Inflammatory macrophage treated with lipopolysaccharide for 1 hour (primary cell): ENCODE results near the gene ULK4.
"Not testable (repeated sequence)": the region's sequence is repeated elsewhere in the genome, so short reads cannot be mapped to it uniquely, and the experiment has no call there.

Experiments
- DNase-seq, 2 donors: peaks; one replicate each; pipeline ENCODE4 v3.0.0-alpha.2; 2020 to 2022

Gene ULK4

GRCh38 chr3:41749988-41750387, 211.9 kb downstream of the ULK4 start:
- no peak for DNase-seq

GRCh38 chr3:41746215-41746614, 215.7 kb downstream of the ULK4 start:
- no peak for DNase-seq

- no peak for DNase-seq
These were observed 219.8 kb downstream of the ULK4 start for GRCh38 chr3:41742121-41742520.

GRCh38 chr3:41740374-41740886, 221.5 kb downstream of the ULK4 start:
- no peak for DNase-seq

GRCh38 chr3:41726891-41727290, 235.0 kb downstream of the ULK4 start:
- DNase-seq, result no peak

GRCh38 chr3:41717641-41718040, 244.3 kb downstream of the ULK4 start:
- DNase-seq, result no peak

GRCh38 chr3:41716471-41716870, 245.4 kb downstream of the ULK4 start:
- DNase-seq, result no peak

- no peak for DNase-seq
These were observed 246.5 kb downstream of the ULK4 start for GRCh38 chr3:41715376-41715775.

- DNase-seq, result peak; percentile 19 to 23
These were observed 250.3 kb downstream of the ULK4 start for GRCh38 chr3:41711651-41712050.

DNA sequence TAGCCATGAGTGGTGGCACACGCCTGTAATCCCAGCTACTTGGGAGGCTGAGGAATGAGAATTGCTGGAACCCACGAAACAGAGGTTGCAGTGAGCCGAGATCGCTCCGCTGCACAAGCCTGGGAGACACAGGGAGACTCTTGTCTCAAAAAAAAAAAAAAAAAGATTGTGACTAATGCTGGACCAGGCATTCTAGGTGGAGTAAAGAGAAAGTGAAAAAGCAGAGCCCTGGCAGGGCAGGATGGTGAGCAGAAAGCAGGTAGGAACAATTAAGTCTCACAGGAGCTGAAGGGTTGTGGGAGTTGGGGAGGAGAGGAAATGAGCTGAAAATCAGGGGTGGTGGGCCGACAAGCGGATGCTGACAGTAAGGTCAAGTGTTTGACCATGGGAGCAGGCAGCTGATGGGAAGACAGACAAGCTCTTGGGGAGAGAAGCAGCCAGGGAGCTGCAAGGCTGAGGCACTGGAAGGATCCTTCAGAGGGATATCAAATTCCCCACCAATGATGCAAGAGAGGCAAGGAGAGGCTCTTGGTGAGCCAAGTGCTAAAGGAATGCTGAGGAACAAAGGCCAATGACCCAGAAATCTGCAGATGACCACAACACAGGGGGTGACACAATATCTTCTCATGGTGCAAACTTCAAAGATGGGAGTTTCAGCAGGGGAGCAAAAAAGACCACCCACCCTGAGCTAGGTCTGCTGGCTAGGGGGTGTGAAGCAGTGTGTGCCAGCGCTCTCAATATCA, 251.1 kb downstream of the ULK4 start:
- no peak for DNase-seq

DNA sequence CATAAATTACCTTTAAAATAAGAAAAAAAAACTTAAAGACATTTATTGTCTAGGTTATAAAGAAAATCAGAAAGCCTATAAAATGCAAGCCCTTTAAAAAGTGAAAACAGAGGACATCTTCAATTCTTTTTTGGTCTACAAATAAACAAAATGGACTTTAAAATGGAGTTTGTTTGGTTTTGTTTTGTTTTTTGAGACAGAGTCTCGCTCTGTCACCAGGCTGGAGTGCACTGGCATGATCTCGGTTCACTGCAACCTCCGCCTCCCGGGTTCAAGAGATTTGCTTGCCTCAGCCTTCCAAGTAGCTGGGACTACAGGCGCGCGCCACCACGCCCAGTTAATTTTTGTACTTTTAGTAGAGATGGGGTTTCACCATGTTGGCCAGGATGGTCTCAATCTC, 252.7 kb downstream of the ULK4 start:
- not testable (repeated sequence) for DNase-seq

DNA sequence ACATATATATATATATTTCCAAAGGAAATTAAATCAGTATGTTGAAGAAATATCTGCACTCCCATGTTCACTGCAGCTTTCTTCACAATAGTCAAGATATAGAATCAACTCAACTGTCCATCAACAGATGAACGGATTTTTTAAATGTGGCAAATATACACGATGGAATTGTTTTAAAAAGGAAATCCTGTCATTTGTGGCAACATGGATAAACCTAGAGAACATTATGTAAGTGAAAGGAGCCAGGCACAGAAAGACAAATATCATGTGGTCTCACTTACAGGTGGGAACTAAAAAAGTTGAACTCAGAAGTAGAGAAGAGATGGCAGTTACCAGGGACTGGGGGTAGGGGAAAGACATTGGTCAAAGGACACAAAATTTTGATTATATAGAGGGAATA, 253.7 kb downstream of the ULK4 start:
- DNase-seq, result no peak

- DNase-seq, result no peak
These were observed 256.0 kb downstream of the ULK4 start for GRCh38 chr3:41705893-41706292.

GRCh38 chr3:41701191-41701698, 260.7 kb downstream of the ULK4 start:
- no peak for DNase-seq

GRCh38 chr3:41700155-41700554, 261.7 kb downstream of the ULK4 start:
- DNase-seq, result no peak

DNA sequence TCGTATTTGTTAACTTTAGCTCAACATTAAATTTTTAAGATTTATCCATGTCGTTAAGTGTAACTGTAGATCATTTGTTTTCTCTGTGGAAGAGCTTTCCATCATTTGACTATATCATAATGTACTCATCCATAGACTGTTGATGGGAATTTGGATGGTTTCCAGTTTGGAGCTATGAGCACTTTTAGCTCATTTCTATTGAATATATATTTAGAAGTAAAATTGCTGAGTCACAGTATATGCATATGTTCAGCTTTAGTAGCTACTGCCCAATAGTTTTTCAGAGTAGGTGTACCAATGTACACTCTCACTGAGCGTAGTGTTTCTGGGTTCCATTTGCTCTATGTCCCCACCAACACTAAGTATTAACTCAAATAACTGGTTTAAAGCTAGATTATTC, 263.0 kb downstream of the ULK4 start:
- no peak for DNase-seq

- DNase-seq, result no peak
These were observed 264.2 kb downstream of the ULK4 start for GRCh38 chr3:41697702-41698101.

DNA sequence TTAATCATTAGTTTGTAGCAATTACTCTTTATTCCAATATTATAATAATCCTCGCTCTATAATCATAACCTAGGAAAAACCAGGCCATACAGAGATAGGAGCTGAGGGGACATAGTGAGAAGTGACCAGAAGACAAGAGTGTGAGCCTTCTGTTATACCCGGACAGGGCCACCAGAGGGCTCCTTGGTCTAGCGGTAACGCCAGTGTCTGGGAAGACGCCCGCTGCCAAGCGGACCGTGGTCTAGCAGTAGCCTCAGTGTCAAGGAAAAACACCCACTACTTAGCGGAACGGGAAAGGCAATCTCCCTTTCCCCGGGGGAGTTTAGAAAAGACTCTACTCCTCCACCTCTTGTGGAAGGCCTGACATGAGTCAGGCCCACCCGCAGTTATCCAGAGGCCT, 266.1 kb downstream of the ULK4 start:
- DNase-seq, result not testable (repeated sequence)

DNA sequence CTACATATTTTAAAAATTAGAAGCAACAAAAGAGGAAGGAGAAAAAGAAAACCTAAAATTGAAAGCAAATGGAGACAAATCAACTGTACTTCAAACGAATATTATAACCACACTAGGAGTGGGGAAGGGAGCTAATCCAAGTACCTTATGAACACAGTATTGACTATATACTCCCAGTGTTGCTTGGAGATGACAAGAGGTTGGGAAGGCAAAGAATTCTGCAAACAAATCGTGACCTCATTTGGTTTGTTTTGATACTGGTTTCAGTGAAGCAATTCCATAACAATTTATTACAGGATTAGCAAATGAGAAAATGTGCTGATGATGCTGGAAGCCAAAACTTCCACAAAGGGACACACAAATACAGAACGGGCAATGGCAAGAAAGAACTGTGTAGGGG, 268.1 kb downstream of the ULK4 start:
- DNase-seq, result no peak

DNA sequence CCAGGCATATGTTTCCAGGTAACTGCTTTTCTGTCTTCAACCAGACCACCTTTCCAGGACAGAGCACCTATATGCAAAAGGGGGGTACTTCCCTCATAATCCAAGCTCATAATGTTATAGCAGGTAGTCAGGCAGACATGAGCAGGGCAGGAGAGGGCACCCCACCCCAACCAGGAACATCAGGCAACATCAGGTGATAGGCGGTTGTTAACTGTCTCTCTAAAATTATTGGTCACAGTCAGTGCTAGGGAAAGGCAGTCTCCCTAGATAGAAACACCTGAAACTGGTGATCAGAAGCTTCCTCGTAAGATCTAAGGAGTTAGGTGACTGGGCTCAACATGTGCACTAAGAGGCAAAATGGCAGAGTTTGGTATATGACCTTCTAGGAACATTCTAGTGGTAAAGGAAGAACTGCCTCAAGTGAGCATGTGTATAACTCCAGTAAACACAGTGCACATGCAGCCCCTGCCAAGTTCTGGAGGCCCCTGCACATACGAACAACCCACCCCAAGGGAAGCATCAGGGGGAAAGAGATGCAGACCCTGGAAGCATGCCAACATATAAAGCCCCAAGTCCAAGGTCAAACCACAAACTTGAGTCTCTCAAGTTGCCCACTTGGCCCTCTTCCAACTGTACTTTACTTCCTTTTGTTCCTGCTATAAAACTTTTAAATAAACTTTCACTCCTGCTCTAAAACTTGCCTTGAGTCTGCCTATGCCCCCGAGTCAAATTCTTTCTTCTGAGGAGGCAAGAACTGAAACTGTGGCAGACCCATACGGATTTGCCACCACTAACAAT, 270.9 kb downstream of the ULK4 start:
- no peak for DNase-seq

DNA sequence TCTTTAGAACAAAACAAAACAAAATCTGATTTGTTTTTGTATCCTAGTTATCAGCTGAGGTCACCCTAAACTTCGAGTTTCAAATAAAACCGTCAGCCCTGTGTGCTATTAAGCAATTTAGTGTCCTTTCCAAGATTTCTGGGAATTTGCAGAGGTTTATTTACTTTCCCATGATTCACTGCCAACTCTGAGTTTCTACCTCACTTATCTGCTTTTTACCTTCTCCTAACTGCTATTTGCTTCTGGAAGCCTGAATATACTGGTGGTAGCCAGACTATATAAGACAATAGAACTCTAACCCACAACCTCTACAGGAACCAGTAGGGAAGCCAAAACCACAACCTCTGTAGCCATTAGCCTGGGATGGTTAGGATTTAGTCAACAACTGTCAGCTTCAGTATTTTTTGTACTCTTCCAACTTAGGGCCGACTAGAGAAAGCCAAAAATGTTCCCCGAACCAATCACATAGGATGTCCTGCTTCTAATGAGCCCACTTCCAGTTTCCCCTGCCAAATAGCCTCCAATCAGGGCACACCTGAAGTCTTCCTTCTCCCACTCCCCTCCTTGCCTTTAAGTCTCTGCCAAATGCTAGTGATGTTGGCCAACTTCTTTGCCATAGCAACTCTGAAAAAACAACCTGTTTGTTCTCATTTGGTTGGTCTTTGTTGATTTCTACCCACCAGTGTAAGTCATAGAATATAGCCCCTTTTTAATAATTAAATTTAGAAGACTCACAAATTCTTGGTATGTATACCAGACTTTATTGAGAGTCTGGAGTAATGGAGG, 273.1 kb downstream of the ULK4 start:
- no peak for DNase-seq

DNA sequence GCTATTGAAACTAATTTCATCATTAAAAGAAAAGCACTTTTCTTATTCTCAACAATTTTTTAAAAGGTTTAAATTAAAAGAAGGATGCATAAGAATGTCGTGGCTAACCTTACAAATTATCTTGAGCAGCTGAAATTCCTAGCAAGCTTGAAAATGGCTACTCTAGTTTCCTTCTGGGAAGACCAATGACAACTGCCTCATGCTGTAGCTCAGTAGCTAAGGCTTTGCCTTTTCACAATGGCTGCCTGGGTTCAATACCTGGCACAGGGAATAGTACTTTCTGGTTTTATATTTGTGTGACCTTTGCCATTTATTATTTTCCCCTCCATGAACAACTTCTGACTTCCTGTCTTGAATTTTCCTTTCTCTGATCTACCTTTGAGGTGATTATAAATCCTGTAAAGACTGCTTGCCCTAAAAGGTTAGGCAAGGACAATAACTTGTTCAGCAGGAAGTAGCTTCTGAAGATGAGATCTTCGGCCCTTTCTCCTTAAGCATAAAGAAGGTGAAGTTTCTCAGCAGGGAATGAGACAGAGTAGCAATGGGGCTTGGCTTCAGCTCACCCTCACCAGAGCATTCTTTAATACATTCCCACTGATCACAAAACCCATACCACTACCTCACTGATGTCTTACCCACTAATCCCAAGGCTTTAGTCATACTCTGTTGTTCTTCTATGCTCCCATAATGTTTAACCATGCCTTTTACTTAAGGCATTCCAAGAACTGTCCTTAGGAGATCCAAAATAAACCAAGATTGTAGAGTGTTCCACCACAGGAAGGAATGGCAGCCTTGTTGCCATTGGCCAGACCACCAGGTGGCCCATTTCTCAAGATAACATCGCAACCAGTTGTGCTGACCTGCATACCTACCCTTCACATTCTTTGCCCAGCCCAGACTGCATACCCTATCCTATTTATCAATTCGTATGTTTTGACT, 276.8 kb downstream of the ULK4 start:
- no peak for DNase-seq
